GM18951 (cell line): ENCODE measurements around the gene TNKS1BP1.

Experiments used
- POLR2A ChIP-seq: IDR thresholded peaks from 4 replicates; pipeline ENCODE4 v1.6.1; 2011; ENCODE audit warnings: mild to moderate bottlenecking; ENCODE audit not compliant: insufficient read length, insufficient read depth; ENCODE audit errors: extremely low read depth
- in situ Hi-C: fragments of 300-500 bp; cut with MboI; formaldehyde crosslinking; loops from one replicate; pipeline ENCODE4 v1.12.0; 2022; ENCODE audit warnings: low sequenced_read_pairs, mixed read lengths, inconsistent platforms; ENCODE audit not compliant: unreplicated experiment

The TNKS1BP1 gene

DNA sequence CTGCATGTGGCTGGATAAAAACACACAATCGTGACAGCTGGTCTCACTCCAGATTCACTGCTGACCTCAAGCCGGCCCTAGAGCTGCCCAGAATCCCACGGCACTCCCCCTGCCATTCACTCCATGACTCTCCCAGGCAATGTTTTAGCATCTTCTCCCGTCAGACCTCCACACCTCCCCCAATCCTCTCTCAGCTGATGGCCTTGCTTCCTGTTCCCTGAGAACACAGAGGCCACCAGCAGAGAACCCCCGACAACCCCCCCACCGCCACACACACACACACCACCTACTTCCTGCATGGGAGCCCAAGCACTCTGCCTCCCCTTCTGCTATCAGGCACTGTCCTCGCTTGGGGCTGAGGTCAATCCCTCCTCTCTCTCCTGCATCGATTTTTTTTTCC is 9.3 kb downstream of the TNKS1BP1 start:
- TF ChIP-seq POLR2A = no peak
- in situ Hi-C loops = no loop called here

DNA sequence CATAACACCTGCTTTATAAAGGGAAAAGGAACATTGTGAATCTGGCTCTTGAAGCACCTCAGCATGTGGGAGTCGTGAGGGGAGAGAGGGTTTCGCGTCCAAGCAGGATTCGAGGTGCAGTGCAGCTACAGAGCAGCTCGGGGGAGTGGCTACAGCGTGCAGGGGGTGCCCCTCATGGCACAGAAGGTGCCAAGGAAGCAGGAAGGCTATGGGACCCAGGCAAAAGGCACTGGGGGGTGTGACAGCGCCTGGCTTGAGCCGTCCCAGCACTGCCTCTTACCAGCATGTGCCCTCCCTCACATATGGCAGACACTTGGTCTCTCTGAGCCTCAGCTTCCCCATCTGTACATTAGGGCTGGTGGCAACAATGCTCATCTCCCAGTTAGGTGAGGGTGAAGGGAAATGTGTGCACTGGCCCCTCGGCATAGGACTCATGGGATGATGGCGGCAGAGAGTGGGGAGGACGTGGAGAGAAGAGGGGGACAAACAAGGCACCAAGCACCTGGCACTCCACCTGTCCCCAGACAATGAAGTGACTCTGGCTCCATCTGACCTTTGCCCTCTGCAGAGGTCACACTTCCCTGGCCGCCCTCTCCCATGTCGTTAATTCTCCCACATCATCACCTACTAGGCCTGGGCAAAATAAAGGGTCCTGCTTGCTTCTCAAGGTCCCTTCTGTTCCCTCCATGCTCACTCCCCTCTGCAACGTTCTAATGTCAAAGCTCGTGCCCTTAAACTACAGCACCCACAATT is 10.4 kb downstream of the TNKS1BP1 start:
- in situ Hi-C loops = no loop called here

DNA sequence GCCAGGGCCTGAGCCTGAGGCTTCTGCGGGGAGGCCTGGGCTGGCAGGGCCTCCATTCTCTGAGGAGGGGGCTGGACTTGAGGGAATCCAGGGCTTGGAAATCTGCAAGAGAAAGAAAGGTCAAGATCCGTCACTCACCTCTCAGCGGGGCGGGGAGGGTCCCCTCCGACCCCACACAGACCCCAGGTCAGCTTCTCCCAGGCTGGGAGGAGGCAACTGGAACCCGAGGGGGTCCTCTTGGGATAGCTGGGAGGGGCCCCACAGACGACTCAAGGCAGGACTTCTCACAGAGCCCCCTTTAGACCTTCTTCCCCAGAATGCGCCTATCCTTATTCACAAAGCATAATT is 11.0 kb downstream of the TNKS1BP1 start:
- no peak for TF ChIP-seq POLR2A
- in situ Hi-C loops = no loop called here

More for the DNA sequence above, 10.4 kb downstream of the TNKS1BP1 start:
- no peak for TF ChIP-seq POLR2A

DNA sequence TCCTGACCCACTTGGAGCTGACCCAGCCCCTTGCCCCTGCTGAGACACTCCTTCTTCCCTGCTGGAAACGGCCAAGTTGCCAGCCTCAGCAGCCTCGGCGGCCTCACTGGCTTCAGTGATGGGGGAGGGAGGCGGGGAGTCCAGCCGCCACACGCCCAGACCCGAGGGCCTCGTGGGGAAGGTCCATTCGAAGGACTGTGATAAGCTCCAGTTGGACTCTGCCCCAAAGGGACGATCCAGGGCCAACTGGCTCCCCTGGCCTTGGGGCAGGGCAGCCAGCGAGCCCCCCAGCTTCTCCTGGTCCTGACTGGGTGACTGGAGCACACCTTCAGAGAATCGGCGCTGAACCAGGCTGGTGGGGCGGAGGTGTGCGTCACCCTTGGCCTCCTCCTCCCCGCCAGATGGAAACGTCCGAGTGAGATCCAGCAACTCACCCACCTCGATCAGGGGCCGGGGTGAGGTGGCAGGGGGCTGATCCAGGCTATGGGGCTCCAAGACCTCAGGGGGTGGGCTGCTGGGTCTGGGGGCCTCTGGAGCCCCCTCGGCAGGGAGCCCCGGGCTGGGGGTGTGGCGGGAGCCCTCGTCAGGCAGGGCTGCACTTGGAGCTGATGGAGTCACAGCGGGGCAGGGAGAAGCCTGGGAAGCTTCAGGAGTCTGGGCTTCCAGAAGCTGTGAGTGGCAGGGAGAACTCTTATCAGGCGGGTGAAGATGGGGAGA is 11.5 kb downstream of the TNKS1BP1 start:
- in situ Hi-C loops = no loop called here
- TF ChIP-seq POLR2A = no peak

DNA sequence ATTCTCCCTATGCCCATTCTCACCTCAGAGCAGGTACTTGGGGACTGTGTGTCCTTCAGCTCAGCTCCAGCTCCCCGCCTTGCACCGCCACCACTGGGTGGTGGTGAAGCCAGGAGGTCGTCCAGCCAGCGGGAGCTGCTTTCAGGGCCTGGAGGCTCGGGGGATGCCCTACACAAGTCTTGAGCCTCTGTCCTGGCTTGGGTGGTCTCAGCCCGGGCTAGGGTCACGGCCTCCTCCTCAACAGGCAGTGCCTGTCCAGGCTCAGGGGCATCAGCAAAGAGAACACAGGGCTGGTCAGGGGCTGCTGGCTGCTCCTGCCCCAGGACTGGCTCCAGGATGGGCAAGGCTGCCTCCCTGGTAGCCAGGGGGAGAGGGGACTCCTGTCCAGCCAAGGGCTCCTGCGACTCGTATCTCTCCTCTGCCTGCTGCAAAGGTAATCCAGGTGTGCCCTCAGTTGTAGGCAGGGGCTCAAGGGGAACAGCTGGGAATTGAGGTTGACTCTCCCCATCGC is 12.2 kb downstream of the TNKS1BP1 start:
- in situ Hi-C loops = no loop called here
- no peak for TF ChIP-seq POLR2A

DNA sequence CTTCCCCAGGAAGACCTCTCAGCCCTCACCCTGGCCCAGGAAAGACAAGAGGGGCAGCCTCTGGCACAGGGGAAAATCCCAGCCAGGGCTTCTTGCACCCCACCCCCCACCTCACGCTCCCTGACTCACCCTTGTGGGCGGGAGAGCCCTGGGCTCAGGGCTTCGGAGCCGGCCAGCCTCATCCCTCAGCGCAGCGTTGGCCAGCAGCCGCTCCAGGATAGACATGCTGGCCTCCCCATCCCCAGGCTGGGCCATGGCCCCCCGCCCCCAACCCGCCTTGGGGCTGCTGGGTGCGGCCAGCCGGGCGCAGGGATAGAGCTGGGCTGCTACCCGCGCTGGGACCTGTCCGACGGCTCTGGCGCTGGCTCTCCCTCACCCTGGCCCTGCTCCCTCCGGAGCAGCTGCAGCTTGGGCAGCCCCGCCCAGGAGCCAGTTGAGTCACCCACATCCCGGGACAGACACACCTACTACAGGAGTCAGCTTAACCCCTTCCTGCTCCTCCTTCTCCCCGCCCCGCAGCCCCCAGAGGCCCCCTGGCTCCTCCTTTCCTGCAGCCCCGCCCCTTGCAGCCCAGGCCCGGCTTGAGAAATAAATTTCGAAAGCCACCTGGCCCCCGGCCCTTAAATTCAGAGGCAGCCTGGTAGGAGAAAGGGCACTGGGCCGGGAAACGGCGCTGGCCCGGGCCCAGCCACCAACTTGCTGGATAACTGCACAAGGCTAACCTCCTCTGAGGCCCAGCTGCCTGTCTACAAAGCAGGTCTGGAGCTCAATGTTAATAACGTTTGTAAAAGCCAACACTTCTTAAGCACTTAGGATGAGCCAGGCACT is 13.4 kb downstream of the TNKS1BP1 start:
- in situ Hi-C loops = no loop called here
- no peak for TF ChIP-seq POLR2A

DNA sequence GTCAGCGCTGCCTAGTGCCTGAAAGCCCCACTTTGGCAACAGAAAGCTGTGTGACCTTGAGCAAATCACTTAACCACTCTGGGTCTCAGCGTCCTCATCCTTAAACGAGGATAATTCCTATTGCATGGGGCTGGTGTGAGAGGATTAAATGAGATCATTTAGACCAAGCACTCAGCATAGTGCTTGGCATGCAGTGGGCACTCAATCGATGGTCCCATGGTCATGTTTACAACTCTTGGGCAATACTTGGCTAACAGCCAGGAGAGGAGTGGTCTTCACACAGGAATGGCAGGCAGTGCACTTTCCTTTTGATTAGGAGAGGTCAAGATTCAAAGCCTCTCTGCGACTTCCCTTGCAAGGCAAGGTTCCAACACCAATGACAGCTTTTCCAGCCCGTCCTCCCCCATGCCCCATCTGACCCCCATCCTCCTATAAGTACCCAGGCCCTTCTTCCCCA is 14.1 kb downstream of the TNKS1BP1 start:
- TF ChIP-seq POLR2A = no peak
- in situ Hi-C loops = no loop called here

DNA sequence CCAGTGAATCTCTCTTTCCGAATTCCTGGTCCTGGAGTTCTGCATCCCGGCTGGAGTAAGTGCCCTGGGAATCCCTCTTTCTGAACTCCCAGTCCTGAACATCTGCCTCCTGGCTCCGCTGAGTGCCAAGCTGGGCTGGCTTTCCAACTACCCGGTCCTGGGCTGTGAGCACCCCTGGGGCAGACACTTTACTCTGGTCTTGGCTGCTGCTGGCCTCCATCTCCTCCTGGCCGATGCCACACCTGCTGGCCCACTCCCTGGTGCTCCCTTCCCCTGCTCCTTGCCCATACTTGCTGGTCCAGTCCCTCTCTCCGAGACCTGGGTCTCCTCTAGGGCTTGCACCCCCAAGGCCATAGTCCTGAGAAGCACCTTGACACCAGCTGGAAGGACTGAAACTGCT is 14.7 kb downstream of the TNKS1BP1 start:
- TF ChIP-seq POLR2A = no peak
- in situ Hi-C loops = no loop called here

DNA sequence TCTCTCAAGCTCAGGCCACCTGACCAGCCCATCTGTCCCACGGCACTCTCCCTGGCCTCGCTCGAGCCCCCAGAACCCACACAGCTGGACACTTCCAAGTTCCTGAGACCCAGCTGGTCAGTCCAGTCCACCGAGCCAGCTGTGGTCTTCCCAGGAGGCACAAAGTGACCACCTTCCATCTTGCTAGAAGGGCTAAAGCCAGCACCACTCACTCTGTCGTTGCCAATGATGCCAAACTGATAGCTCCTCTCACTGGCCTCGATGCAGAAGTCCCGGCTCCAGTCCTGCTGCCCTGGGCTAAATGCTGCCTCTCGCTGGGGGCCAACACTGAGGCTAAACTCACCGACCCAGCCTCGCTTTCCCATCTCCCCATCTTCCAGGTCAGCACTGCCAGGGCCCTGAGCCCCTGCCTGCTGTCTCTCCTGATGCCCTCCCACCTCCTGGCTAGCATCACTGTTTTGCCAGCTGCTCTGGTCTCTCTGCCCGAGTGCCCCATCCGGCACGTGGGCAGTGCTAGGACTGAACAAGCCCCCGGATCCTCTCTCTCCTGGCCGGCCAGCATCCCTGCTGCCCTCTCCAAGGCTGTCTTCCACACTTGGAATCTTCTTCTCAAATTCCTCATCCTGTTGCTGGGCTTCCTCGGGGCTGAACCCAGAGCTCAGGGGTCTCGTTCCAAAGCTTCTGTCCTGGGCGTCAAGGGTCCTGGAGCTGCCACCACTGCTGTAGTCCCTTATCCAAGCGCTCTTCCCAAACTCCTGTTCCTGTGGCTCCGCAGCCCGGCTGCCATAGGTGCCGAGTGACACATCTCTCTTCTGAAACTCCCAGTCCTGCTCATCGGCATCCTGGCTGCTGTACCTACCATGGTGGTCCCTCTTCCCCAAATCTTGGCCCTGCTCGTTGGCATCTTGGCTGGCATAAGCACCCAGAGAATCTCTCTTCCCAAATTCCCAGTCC is 15.4 kb downstream of the TNKS1BP1 start:
- in situ Hi-C loops = no loop called here
- TF ChIP-seq POLR2A = no peak

DNA sequence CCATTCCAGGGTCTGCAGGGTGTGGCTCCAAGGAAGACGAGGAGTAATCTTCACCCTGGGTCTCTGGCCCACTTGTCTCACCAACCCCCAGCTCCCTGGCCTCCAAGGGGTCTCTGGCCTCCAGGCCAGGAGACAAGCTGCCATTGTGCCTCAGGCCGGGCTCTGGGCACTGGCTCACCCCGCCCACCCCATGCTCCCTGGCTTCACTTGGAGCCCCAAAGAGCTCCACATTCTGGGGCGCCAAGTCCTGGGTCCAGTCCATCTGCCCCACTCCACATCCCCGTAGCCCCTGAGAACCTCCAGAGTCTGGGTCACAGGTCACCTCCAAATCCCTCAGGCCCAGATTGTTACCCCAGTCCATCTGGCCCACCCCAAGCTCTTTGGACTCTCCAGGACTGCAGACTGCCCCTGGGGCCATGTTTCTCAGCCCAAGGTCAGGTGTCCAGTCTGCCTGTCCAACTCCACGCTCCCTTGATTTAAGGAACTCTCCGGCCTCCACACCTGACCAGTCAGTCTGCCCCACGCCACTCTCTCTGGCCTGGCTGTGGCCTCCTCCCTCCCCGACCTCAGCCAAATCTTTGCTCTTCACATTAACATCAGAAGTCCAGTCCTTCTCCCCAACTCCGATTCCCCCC is 16.2 kb downstream of the TNKS1BP1 start:
- in situ Hi-C loops = no loop called here
- no peak for TF ChIP-seq POLR2A

DNA sequence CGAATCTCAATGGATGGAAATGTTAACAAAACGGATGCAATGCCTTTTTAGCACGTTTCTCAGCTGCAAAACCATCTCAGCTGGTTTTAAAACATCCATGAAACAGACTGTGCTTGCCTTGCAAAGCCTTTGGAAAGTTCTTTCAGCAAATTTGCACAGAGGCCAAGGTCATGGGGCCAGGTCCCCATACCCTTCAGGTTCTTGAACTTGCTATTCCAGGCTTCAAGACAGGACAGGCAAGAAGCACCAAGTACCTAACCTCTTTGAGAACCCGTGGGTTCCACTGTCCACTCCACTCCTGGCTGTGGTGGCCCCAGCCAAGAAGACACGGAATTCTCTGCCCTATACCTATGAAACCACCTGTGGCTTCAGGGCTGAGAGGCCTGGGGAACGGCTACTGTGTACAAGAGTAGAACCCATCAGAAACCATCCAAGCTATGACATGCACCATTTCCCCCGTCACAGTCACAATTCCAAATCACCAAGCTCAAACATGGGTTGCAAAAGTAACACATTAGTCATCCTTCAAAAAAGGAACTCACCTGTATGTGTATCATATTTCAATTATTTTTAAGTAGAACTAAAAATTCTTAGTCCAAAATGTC is 17.0 kb downstream of the TNKS1BP1 start:
- in situ Hi-C loops = no loop called here
- no peak for TF ChIP-seq POLR2A

DNA sequence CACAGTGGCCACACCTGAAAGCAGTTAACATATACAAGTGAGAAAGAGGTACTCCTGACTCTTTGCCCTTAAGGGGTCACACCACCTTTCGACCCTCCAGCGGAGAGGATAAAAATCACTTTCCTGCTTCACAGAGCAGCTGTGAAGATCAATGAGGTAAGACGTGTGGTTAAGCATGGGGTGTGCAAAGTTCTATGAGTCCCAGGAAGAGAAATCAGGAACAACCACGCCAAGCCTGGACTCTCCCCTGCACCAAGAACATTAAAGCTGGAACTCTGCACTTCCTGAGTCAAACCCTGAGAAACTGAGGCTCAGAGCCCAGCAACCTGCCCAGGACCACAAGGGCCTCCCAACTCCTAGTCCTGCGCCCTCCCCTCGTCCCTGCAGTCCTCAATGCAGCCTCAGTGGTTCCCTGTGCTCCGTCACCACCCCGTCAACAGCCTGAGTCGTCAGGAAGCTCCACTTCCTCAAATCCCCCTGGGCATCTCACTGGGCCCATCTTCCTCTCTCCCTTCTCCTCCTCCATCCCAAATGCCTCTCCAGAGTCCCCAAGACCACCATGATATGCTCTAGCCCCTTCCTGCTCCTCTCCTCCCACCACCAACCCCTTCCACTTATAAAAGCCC is 17.7 kb downstream of the TNKS1BP1 start:
- in situ Hi-C loops = no loop called here
- no peak for TF ChIP-seq POLR2A
